Heart left ventricle (tissue), 16 donors: Measurements from ENCODE around the gene POLR1C. TPM values are rescaled to one million over a fixed set of nuclear protein-coding genes. Genes with fewer than 3 reads are reported as not detected.
A peak's percentile ranks its signal among the peaks of the same experiment; 100 is the strongest.

Experiments
- ATAC-seq, 4 donors: fragments of 200-7000 bp; cut with Tn5 transposase; one replicate each; pipeline ENCODE4 v1.9.1; 2020 to 2022; ENCODE audit warnings: moderate library complexity in 4 of 4, mild to moderate bottlenecking in 3 of 4, moderate number of reproducible peaks in 1 of 4
- DNase-seq, 5 donors: peaks; one replicate each; pipeline ENCODE4 v3.0.0-alpha.2; 2020
- H3K27ac ChIP-seq, 12 donors: fragments of 200-600 bp; sonication (generic) in 4 of 12; one replicate each; pipeline versions ENCODE4 v1.5.0 to v1.8.0; 2016 to 2022; ENCODE audit warnings: mild to moderate bottlenecking in 2 of 12
- H3K27me3 ChIP-seq, 9 donors: fragments of 200-600 bp; sonication (generic) in 2 of 9; one replicate each; pipeline versions ENCODE4 v1.5.1 to v1.8.0; 2016 to 2022; ENCODE audit warnings: mild to moderate bottlenecking in 3 of 9
- H3K36me3 ChIP-seq, 9 donors: fragments of 200-600 bp; sonication (generic) in 2 of 9; one replicate each; pipeline versions ENCODE4 v1.5.0 to v1.8.0; 2018 to 2022; ENCODE audit warnings: mild to moderate bottlenecking in 2 of 9
- H3K4me1 ChIP-seq, 12 donors: fragments of 200-600 bp; sonication (generic) in 4 of 12; one replicate each; pipeline versions ENCODE4 v1.5.0 to v1.8.0; 2016 to 2022; ENCODE audit warnings: mild to moderate bottlenecking in 3 of 12
- H3K4me3 ChIP-seq, 12 donors: fragments of 200-600 bp; sonication (generic) in 4 of 12; one replicate each; pipeline versions ENCODE4 v1.5.0 to v1.8.0; 2017 to 2022; ENCODE audit warnings: mild to moderate bottlenecking in 9 of 12, moderate library complexity in 4 of 12
- H3K9me3 ChIP-seq, 12 donors: fragments of 200-600 bp; sonication (generic) in 4 of 12; one replicate each; pipeline versions ENCODE4 v1.5.0 to v1.8.0; 2016 to 2022; ENCODE audit warnings: mild to moderate bottlenecking in 1 of 12
- CTCF ChIP-seq, 12 donors: fragments of 200-600 bp; sonication (generic) in 4 of 12; IDR thresholded peaks; one replicate each; pipeline versions ENCODE4 v1.5.0 to v1.8.0; 2018 to 2022; ENCODE audit warnings: antibody characterized with exemption in 12 of 12, mild to moderate bottlenecking in 5 of 12
- POLR2A ChIP-seq, 2 donors: fragments of 450-650 bp; IDR thresholded peaks; one replicate each; pipeline ENCODE4 v1.6.1; 2017; ENCODE audit warnings: antibody characterized with exemption in 2 of 2, mild to moderate bottlenecking in 2 of 2, moderate library complexity in 2 of 2
- whole genome bisulfite sequencing, 4 donors: extraction: QIAGEN DNeasy Blood & Tissue Kit in 2 of 4; methylation state at CpG; one replicate each; pipeline versions ENCODE4 v1.1.5 to v1.1.7; 2013 to 2018; 5-methylcytosine and 5-hydroxymethylcytosine counted together
- intact Hi-C, 10 donors: fragments of 100-400 bp; cut with DNase I; formaldehyde crosslinking; loops; one replicate each; pipeline versions ENCODE4 v1.11.1 to v1.14.2; 2022
- polyA plus RNA-seq, 2 donors: library from polyadenylated mRNA; stranded (reverse); fragments of 200-250 nt; gene quantifications; one replicate each; pipeline ENCODE4 v1.2.3, GENCODE V29; 2013
- total RNA-seq, 9 donors: library from RNA; depleted of rRNA in 2 of 9; stranded (reverse); fragments of >200 nt in 2 of 9; fragmentation: NEBNext Ultra II Directional in 3 of 9; extraction: Animal tissue kit (Norgen Biotek cat#: 25700) in 3 of 9; gene quantifications; one replicate each; pipeline versions ENCODE4 v1.1.0 to v1.2.4, GENCODE V29; 2016 to 2023
- donor health status: ischemic (EF 13 %, LVEDD 7.1; RV severe dilation, severe dysfunction).
- donor health status: healthy with polysubstance abuse.
- donor health status: DM: no; HTN: yes; CAD: no.
- donor health status: DM: no; HTN: no; CAD: no.
- donor health status: ischemic (EF 25% LVEDD 6.9; RV normal size, moderate dysfunction).
- donor health status: ischemic (EF 25% LVEDD 5.7; RV mildly dilated, moderate dysfunction).
- donor health status: healthy.
- donor health status: DM: yes; HTN: yes; CAD: no.
- donor health status: ischemic (EF 35%, LVEDD 5.7; RV mildly dilated, moderate dysfunction).
- donor health status: nonischemic (EF 11% LVEDD 7.7; RV severe dilation, severe dysfunction).
- donor health status: DM: yes; HTN: yes; CAD: no.
- donor health status: PGD.
- donor health status: ischemic (EF 29% LVEDD 5.4; RV normal size, mild dysfunction).
- donor health status: nonischemic (EF 23%, LVEDD 6.1; RV moderate dilation, normal function).

POLR1C gene
- total and polyA plus RNA-seq, 11 donors = 9.5 to 52.9 (median 13.5) TPM

DNA sequence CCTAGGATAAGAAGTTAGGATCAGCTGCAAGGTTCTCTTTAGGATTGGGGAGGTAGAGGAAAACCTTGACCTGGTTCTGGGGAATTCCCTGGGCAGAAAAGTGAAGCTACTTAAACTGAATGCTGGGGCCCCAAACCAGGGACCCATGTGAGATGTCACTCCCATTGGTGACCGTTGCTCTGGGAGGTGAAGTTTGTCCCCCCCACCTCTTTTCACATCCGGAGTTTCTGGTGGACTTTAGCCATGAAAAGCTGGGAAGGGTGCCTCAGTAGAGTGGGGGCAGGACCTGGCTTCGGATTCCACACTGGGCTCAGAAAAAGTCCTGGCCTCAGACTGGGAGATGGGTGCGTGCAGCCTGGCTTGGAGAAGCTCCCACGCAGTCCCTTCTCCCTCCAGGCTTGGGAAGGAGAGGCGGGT, 26.4 kb upstream of the POLR1C start:
- intact Hi-C loops = loop anchor here in 1 of 10 donors (10.0 kb wide), 1 partner anchor 106 kb away; no protein-coding TSS in a partner anchor
- H3K4me3 ChIP-seq = no peak overlapping the region
- DNase-seq = no peak
- no peak for ATAC-seq
- TF ChIP-seq POLR2A (IDR thresholded peaks at IDR 0.05) (no peak), CTCF (IDR thresholded peaks at IDR 0.05) (no peak)
- peaks cover 0 to 10% (median 0%) of the 10 kb centered on the region in 9 donors for H3K36me3 ChIP-seq
- H3K9me3 ChIP-seq = no peaks in the 10 kb centered on the region
- peaks cover under 1 to 37% (median 12%) of the 10 kb centered on the region in 12 donors for H3K4me1 ChIP-seq
- H3K27ac ChIP-seq = peak overlapping the region in 3 of 12 donors; percentile 18 to 34 (median 29)
- no peaks in the 10 kb centered on the region for H3K27me3 ChIP-seq
- WGBS, 4 donors = 51 to 59% (median 57%) methylated on average over 6 of the region's 6 CpGs

- intact Hi-C loops = loop anchor here in 1 of 10 donors (10.0 kb wide), 1 partner anchor 107 kb away; no protein-coding TSS in a partner anchor
- peaks cover 0 to 52% (median 22%) of the 10 kb centered on the region in 12 donors for H3K4me1 ChIP-seq
- TF ChIP-seq CTCF (IDR thresholded peaks at IDR 0.05) (no peak), POLR2A (IDR thresholded peaks at IDR 0.05) (no peak)
- peak overlapping the region in 11 of 12 donors; percentile 31 to 86 (median 64) for H3K27ac ChIP-seq
- no peaks in the 10 kb centered on the region for H3K27me3 ChIP-seq
- WGBS, 4 donors = 16 to 23% (median 19%) methylated on average over 7 to 10 of the region's 10 CpGs
- DNase-seq = peak; percentile 85 to 90 (median 88)
- peak overlapping the region in 2 of 12 donors; percentile 4 for H3K4me3 ChIP-seq
- H3K36me3 ChIP-seq = no peaks in the 10 kb centered on the region
- ATAC-seq = peak; percentile 80 to 88 (median 84)
- H3K9me3 ChIP-seq = no peaks in the 10 kb centered on the region
These were observed 24.9 kb upstream of the POLR1C start for GRCh38 chr6:43491750-43492661.

- peak in 3 of 4 donors; percentile 9 to 21 (median 14) for ATAC-seq
- Histone ChIP-seq H3K27me3 (no peaks in the 10 kb centered on the region), H3K4me3 (peak overlapping the region in 2 of 12 donors; percentile 4), H3K9me3 (no peaks in the 10 kb centered on the region), H3K4me1 (peaks cover 0 to 55% (median 28%) of the 10 kb centered on the region in 12 donors), H3K36me3 (peaks cover 0 to 3% (median 0%) of the 10 kb centered on the region in 9 donors), H3K27ac (peak overlapping the region in 10 of 12 donors; percentile 42 to 86 (median 62))
- no peak for TF ChIP-seq POLR2A (IDR thresholded peaks at IDR 0.05)
- TF ChIP-seq CTCF (IDR thresholded peaks at IDR 0.05) = no peak
- DNase-seq = no peak
- 13 to 58% (median 45%) methylated on average over 2 to 3 of the region's 3 CpGs for WGBS, 4 donors
- intact Hi-C loops = loop anchor here in 1 of 10 donors (10.0 kb wide), 1 partner anchor 108 kb away; no protein-coding TSS in a partner anchor
These were observed 24.2 kb upstream of the POLR1C start for GRCh38 chr6:43492673-43493072.

DNA sequence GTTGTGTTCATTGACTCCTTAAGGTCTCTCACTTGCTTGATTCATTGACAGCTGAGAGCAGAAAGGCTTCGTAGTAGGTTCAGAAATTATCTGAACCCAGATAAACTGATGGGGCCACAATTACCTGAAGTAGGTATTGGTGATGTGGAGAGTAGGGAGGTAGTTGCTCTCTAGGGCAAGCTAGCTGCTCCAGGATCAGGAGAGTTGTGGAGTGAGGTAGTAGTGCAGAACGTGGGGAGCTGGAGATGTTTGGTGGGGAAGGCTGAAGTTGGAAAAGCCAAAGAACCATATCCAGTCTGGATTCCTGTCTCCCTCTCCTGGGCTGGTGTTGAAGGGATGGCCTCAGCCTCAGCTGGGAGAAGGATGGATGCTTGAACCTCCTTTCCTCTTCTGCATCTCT, 23.7 kb upstream of the POLR1C start:
- 86 to 94% (median 91%) methylated on average over 2 of the region's 2 CpGs for WGBS, 4 donors
- DNase-seq (no peak), ATAC-seq (no peak)
- TF ChIP-seq POLR2A (IDR thresholded peaks at IDR 0.05) (no peak), CTCF (IDR thresholded peaks at IDR 0.05) (no peak)
- Histone ChIP-seq H3K27me3 (no peaks in the 10 kb centered on the region), H3K9me3 (no peaks in the 10 kb centered on the region), H3K4me3 (no peak overlapping the region), H3K27ac (peak overlapping the region in 6 of 12 donors; percentile 14 to 86 (median 70)), H3K4me1 (peaks cover 0 to 55% (median 32%) of the 10 kb centered on the region in 12 donors), H3K36me3 (peaks cover 0 to 9% (median 4%) of the 10 kb centered on the region in 9 donors)
- intact Hi-C loops = loop anchor here in 1 of 10 donors (10.0 kb wide), 1 partner anchor 108 kb away; no protein-coding TSS in a partner anchor
